ENCODE results near the gene ATRAID. TPM values are rescaled to one million over a fixed set of nuclear protein-coding genes. Genes with fewer than 3 reads are reported as not detected.

Gene ATRAID
- total RNA-seq, 1 experiment from 2014 or later: 108 TPM

GRCh38 chr2:27250652-27251379 lies 39.0 kb downstream of the ATRAID start:
- Histone ChIP-seq H3K14ac (ENCODE audit: insufficient read depth, low read length) (no peak overlapping the region), H4K20me1 (ENCODE audit: control insufficient read depth, insufficient read depth, insufficient read length) (no peaks in the 10 kb centered on the region), H2BK5ac (ENCODE audit: insufficient read length, low read length) (no peak overlapping the region), H2BK20ac (ENCODE audit: low read depth, low read length, poor library complexity, severe bottlenecking) (no peak overlapping the region), H3K56ac (ENCODE audit: insufficient read length, low read depth, low read length) (no peak overlapping the region), H2BK15ac (ENCODE audit: low read depth, low read length) (no peak overlapping the region), H3K4ac (ENCODE audit: low read depth, low read length) (no peak overlapping the region), H4K91ac (ENCODE audit: insufficient read length, low read depth, low read length) (no peak overlapping the region), H4K5ac (ENCODE audit: insufficient read length, low read depth, low read length) (no peak overlapping the region), H3K9me3 (ENCODE audit: control insufficient read depth, low read depth, low read length) (no peaks in the 10 kb centered on the region), H3K79me2 (ENCODE audit: insufficient read depth, low read length) (no peaks in the 10 kb centered on the region), H2BK12ac (ENCODE audit: insufficient read length, low read depth, low read length) (no peak overlapping the region), H3K79me1 (ENCODE audit: insufficient read depth, low read depth, low read length, poor library complexity, severe bottlenecking) (no peaks in the 10 kb centered on the region), H3K27ac (ENCODE audit: insufficient read length, low read depth, low read length) (no peak overlapping the region), H3K23me2 (ENCODE audit: insufficient read length, low read depth, low read length, poor library complexity, severe bottlenecking) (no peaks in the 10 kb centered on the region), H2AK5ac (ENCODE audit: insufficient read length, low read length) (no peak overlapping the region), H3K4me1 (ENCODE audit: insufficient read depth, low read length) (no peaks in the 10 kb centered on the region), H3K23ac (ENCODE audit: insufficient read length, low read depth, low read length) (no peak overlapping the region), H2BK120ac (ENCODE audit: low read depth, low read length, poor library complexity, severe bottlenecking) (no peak overlapping the region), H3K27me3 (ENCODE audit: insufficient read depth, low read length) (no peaks in the 10 kb centered on the region), H2AFZ (ENCODE audit: low read length) (no peak overlapping the region), H3T11ph (ENCODE audit: low read length) (no peak overlapping the region), H4K8ac (replicated peaks; ENCODE audit: insufficient read length, low read depth, low read length) (no peak overlapping the region), H3K18ac (ENCODE audit: insufficient read length, low read depth, low read length) (no peak overlapping the region), H3K4me2 (ENCODE audit: insufficient read depth, insufficient read length, low read length) (peak overlapping the region; percentile 32), H3K9ac (ENCODE audit: extremely low read depth, insufficient read length, low read length) (no peak overlapping the region)
- Mint-ChIP-seq H3K4me1 (peaks cover 13 to 18% of the 10 kb centered on the region in 2 experiments), H3K9me3 (no peaks in the 10 kb centered on the region), H3K4me3 (peak overlapping the region; percentile 34 to 73; a peak in 4 of 5 replicates), H3K27ac (peak overlapping the region in 1 of 3 experiments; percentile 44; a peak in 2 of 7 replicates), H3K36me3 (ENCODE audit: insufficient read depth in 1 of 3, low read depth in 3 of 3) (no peaks in the 10 kb centered on the region), H3K27me3 (ENCODE audit: low read depth) (peaks cover 40% of the 10 kb centered on the region)
- no peak for TF ChIP-seq CTCF (conservative IDR thresholded peaks at IDR 0.05)
- WGBS (ENCODE audit: extremely low coverage, insufficient read length, low lambda C conversion rate): no CpG with 5 or more reads among the region's 13 CpGs
- DNase-seq: no peak
